Colonic mucosa (tissue), 4 donors: ENCODE data around the gene PIK3R1. TPM values are rescaled to one million over a fixed set of nuclear protein-coding genes. Genes with fewer than 3 reads are reported as not detected.

ENCODE experiments used
- DNase-seq: peaks from one replicate; pipeline ENCODE4 v3.0.0-alpha.2; 2020
- H3K27ac ChIP-seq: fragments of 200-600 bp; one replicate; pipeline ENCODE4 v1.8.0; 2021
- H3K27me3 ChIP-seq: fragments of 200-600 bp; one replicate; pipeline ENCODE4 v1.8.0; 2021
- H3K36me3 ChIP-seq: fragments of 200-600 bp; one replicate; pipeline ENCODE4 v1.8.0; 2021
- H3K4me1 ChIP-seq: fragments of 200-600 bp; one replicate; pipeline ENCODE4 v1.8.0; 2021; ENCODE audit warnings: mild to moderate bottlenecking
- H3K4me3 ChIP-seq: fragments of 200-600 bp; one replicate; pipeline ENCODE4 v1.8.0; 2021
- H3K9ac ChIP-seq, 2 donors: one replicate each; pipeline ENCODE4 v1.7.0; 2013; ENCODE audit warnings: control low read depth in 2 of 2, low read depth in 2 of 2, low read length in 2 of 2
- H3K9me3 ChIP-seq: fragments of 200-600 bp; one replicate; pipeline ENCODE4 v1.8.0; 2021
- intact Hi-C: fragments of 100-400 bp; cut with DNase I; formaldehyde crosslinking; loops from one replicate; pipeline ENCODE4 v1.14.1; 2022
- total RNA-seq, 2 donors: library from RNA; stranded (reverse); fragmentation: NEBNext Ultra II Directional in 1 of 2; extraction: Animal tissue kit (Norgen Biotek cat#: 25700) in 1 of 2; gene quantifications; one replicate each; pipeline ENCODE4 v1.2.1, GENCODE V29; 2021
- TF ChIP-seq, protein P1 (sequence below): fragments of 200-600 bp; IDR thresholded peaks from one replicate; pipeline ENCODE4 v1.8.0; 2022; ENCODE audit warnings: antibody characterized with exemption, mild to moderate bottlenecking
- donor health status: healthy.
- donor health status: DM: no; HTN: no; CAD: no.
- donor health status: DM: no; HTN: no; CAD: no.

PIK3R1 gene
- total RNA-seq, 2 donors from 2014 or later = 42.9 to 58.1 TPM

GRCh38 chr5:68189171-68189570 is 26.4 kb upstream of the PIK3R1 start:
- Histone ChIP-seq H3K27ac (no peak overlapping the region), H3K4me3 (no peak overlapping the region), H3K9me3 (no peaks in the 10 kb centered on the region), H3K9ac (no peak overlapping the region), H3K27me3 (no peaks in the 10 kb centered on the region), H3K4me1 (no peaks in the 10 kb centered on the region), H3K36me3 (no peaks in the 10 kb centered on the region)
- TF ChIP-seq, protein P1, sequence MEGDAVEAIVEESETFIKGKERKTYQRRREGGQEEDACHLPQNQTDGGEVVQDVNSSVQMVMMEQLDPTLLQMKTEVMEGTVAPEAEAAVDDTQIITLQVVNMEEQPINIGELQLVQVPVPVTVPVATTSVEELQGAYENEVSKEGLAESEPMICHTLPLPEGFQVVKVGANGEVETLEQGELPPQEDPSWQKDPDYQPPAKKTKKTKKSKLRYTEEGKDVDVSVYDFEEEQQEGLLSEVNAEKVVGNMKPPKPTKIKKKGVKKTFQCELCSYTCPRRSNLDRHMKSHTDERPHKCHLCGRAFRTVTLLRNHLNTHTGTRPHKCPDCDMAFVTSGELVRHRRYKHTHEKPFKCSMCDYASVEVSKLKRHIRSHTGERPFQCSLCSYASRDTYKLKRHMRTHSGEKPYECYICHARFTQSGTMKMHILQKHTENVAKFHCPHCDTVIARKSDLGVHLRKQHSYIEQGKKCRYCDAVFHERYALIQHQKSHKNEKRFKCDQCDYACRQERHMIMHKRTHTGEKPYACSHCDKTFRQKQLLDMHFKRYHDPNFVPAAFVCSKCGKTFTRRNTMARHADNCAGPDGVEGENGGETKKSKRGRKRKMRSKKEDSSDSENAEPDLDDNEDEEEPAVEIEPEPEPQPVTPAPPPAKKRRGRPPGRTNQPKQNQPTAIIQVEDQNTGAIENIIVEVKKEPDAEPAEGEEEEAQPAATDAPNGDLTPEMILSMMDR = no peak
- intact Hi-C loops = no loop called here
- DNase-seq = no peak

DNA sequence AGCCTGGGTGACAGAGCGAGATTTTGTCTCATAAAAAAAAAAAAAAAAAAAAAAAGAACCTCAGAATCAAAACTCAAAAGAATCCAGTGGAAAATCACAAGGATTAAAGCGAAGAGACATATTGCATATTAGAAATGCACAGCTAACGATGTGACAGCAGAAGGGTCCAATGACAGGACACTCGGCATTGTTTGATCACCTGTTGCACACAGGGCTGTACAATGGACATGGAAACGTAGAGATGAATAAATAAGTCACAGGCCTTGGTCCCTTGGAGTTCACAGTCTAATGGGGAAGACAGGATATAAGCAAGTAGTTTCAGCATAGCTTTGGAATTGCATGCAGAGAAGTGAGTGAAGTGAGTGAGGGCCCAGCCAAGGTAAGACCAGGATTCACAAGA is 25.9 kb upstream of the PIK3R1 start:
- Histone ChIP-seq H3K27me3 (no peaks in the 10 kb centered on the region), H3K9ac (no peak overlapping the region), H3K9me3 (no peaks in the 10 kb centered on the region), H3K4me3 (no peak overlapping the region), H3K4me1 (no peaks in the 10 kb centered on the region), H3K27ac (no peak overlapping the region), H3K36me3 (no peaks in the 10 kb centered on the region)
- TF ChIP-seq, protein P1 = no peak
- no peak for DNase-seq
- intact Hi-C loops = no loop called here

DNA sequence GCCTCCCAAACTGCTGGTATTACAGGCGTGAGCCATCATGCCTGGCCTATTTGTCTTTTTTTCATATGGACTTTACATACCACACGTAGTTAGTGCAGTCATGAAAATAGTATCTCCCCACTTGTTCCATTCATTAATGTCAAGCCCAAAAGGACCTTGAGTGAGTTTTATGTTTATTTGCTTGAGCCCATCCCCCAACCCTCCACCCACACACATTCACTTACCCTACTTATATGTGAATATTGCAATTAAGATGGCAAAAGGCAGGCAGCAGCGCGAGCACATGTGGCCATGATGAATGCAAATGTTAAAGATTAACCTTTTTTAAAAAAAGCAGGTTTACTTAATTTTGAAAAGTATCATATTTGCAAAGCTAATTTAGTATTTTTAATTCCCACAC is 24.9 kb upstream of the PIK3R1 start:
- no peak overlapping the region for H3K9ac ChIP-seq
- H3K27ac ChIP-seq = no peak overlapping the region
- H3K36me3 ChIP-seq = no peaks in the 10 kb centered on the region
- H3K27me3 ChIP-seq = no peaks in the 10 kb centered on the region
- no peaks in the 10 kb centered on the region for H3K4me1 ChIP-seq
- no peaks in the 10 kb centered on the region for H3K9me3 ChIP-seq
- no peak overlapping the region for H3K4me3 ChIP-seq
- TF ChIP-seq, protein P1 = no peak
- DNase-seq = no peak
- intact Hi-C loops = no loop called here

GRCh38 chr5:68191083-68191791 is 24.3 kb upstream of the PIK3R1 start:
- intact Hi-C loops = no loop called here
- Histone ChIP-seq H3K27ac (no peak overlapping the region), H3K9me3 (no peaks in the 10 kb centered on the region), H3K27me3 (no peaks in the 10 kb centered on the region), H3K36me3 (no peaks in the 10 kb centered on the region), H3K4me1 (no peaks in the 10 kb centered on the region), H3K9ac (no peak overlapping the region), H3K4me3 (no peak overlapping the region)
- no peak for DNase-seq
- TF ChIP-seq, protein P1 = no peak

DNA sequence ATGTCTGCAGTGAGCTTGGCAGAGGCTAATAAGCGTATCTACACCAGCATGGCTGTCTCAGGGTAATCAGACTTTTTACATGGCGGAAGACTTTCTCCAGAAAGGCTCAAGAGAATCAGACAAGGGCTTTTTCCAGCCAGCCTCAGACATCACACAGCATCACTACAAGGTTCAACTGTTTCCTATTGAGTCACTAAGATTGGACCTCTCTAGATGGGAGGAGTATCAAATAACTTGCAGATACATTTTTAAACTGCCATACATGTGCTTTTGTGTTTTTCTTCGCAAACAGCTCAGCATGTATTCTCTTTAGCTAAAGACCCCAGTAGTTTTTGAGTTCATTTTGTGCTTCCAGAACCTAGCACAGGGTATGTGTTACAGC is 22.9 kb upstream of the PIK3R1 start:
- TF ChIP-seq, protein P1 = no peak
- no peaks in the 10 kb centered on the region for H3K27me3 ChIP-seq
- intact Hi-C loops = no loop called here
- H3K4me1 ChIP-seq = no peaks in the 10 kb centered on the region
- no peaks in the 10 kb centered on the region for H3K9me3 ChIP-seq
- H3K4me3 ChIP-seq = no peak overlapping the region
- no peak for DNase-seq
- no peaks in the 10 kb centered on the region for H3K36me3 ChIP-seq
- H3K9ac ChIP-seq = no peak overlapping the region
- no peak overlapping the region for H3K27ac ChIP-seq
